ENCODE measurements around the gene NTPCR. TPM values are rescaled to one million over a fixed set of nuclear protein-coding genes. Genes with fewer than 3 reads are reported as not detected.

The NTPCR gene
- total and polyA plus RNA-seq, 2 donors (not counting 3 experiments of a cell fraction or from before 2014, with no cell fraction given), result 13.2 to 35.3 TPM

DNA sequence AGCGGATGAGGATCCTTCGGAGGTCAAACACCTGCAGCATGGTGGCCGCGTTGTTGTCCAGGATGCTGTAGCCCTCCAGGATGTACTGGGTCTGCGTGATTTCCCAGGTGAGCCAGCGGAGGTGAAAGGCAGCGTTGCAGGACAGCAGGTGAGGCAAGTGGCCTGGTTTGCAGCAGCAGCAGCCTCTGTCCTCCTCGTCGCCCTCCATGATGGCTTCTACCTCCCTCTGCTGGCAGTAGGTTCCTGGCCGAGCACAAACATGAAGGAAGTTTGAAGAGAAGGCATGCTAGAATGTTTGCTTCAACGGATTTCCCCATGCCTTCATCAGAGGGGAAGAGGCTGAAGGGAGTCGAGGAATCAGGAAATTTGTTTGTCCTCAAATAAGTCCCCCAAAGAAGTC, 74.7 kb downstream of the NTPCR start:
- Histone ChIP-seq H3K27ac (ENCODE audit: insufficient read depth, low read depth, low read length) (no peak overlapping the region), H3K4me1 (ENCODE audit: control insufficient read depth, extremely low read depth, insufficient read depth, low read length) (peaks cover 8% of the 10 kb centered on the region), H3K9me1 (replicated peaks; ENCODE audit: control insufficient read depth, extremely low read depth, insufficient read depth, low read length) (peaks cover 2% of the 10 kb centered on the region), H3K79me2 (ENCODE audit: control insufficient read depth, insufficient read depth, low read length) (no peaks in the 10 kb centered on the region), H3K27me3 (ENCODE audit: control insufficient read depth in 2 of 2, insufficient read depth in 2 of 2, low read length in 2 of 2) (no peaks in the 10 kb centered on the region), H3K9me3 (replicated peaks; ENCODE audit: control insufficient read depth, insufficient read depth, low read length) (no peaks in the 10 kb centered on the region), H3K4me3 (replicated peaks in 1 of 3; ENCODE audit: insufficient read depth in 1 of 3, low read depth in 1 of 3, low read length in 3 of 3) (no peak overlapping the region), H3K36me3 (ENCODE audit: control insufficient read depth in 2 of 2, extremely low read depth in 1 of 2, insufficient read depth in 2 of 2, low read length in 2 of 2) (no peaks in the 10 kb centered on the region), H4K20me1 (replicated peaks; ENCODE audit: control insufficient read depth, extremely low read depth, insufficient read depth, low read length) (no peaks in the 10 kb centered on the region), H2AFZ (ENCODE audit: low read depth, low read length) (no peak overlapping the region), H3K9ac (replicated peaks; ENCODE audit: extremely low read depth, insufficient read depth, low read length) (no peak overlapping the region), H3K4me2 (ENCODE audit: insufficient read depth, low read length) (no peak overlapping the region)
- no TSS peak for BruUV-seq (replicated peaks)
- intact Hi-C loops (cut with micrococcal nuclease), result loop anchor here (1.0 to 10.0 kb wide), 5 partner anchors 72 to 1160 kb away; no protein-coding TSS in a partner anchor
- DNase-seq (ENCODE audit: low read depth, low spot score), result peak; percentile 68
- CTCF ChIA-PET, result interaction anchor here (1.0 to 1.6 kb wide), 12 partner anchors 10 to 1157 kb away, joined by 3 to 12 read pairs (median 5); partner anchors contain the start of gene SIPA1L2
- FAIRE-seq, result peak; percentile 87
- dilution Hi-C loops (cut with MboI; ENCODE audit: extremely low pct_ligation_motif_present, low sequenced_read_pairs), result no loop called here
- TF ChIP-seq CTCF (IDR thresholded peaks at IDR 0.05; ENCODE audit: extremely low read depth in 1 of 2, insufficient read depth in 1 of 2, low read depth in 1 of 2, low read length in 2 of 2), result peak; percentile 31 to 69
- no peak for TF ChIP-seq JUN (IDR thresholded peaks at IDR 0.05; ENCODE audit: borderline replicate concordance, insufficient read depth, insufficient read length, low read depth)
- POLR2A ChIA-PET, result no interaction called here

- BruUV-seq (replicated peaks), result no TSS peak
- no peak overlapping the region for H3K4me2 ChIP-seq (ENCODE audit: insufficient read depth, low read length)
- H4K20me1 ChIP-seq (replicated peaks; ENCODE audit: control insufficient read depth, extremely low read depth, insufficient read depth, low read length), result no peaks in the 10 kb centered on the region
- dilution Hi-C loops (cut with MboI; ENCODE audit: extremely low pct_ligation_motif_present, low sequenced_read_pairs) (no loop called here), intact Hi-C loops (cut with micrococcal nuclease) (loop anchor here (1.0 to 10.0 kb wide), 5 partner anchors 73 to 1161 kb away; no protein-coding TSS in a partner anchor)
- TF ChIP-seq MAX (IDR thresholded peaks at IDR 0.05; ENCODE audit: insufficient read depth, insufficient read length), result no peak
- DNase-seq (ENCODE audit: low read depth, low spot score) (no peak), FAIRE-seq (no peak)
- no peaks in the 10 kb centered on the region for H3K27me3 ChIP-seq (ENCODE audit: control insufficient read depth in 2 of 2, insufficient read depth in 2 of 2, low read length in 2 of 2)
- H3K27ac ChIP-seq (ENCODE audit: insufficient read depth, low read depth, low read length), result no peak overlapping the region
- H3K4me1 ChIP-seq (ENCODE audit: control insufficient read depth, extremely low read depth, insufficient read depth, low read length), result peaks cover 4% of the 10 kb centered on the region
- no peaks in the 10 kb centered on the region for H3K36me3 ChIP-seq (ENCODE audit: control insufficient read depth in 2 of 2, extremely low read depth in 1 of 2, insufficient read depth in 2 of 2, low read length in 2 of 2)
- no peaks in the 10 kb centered on the region for H3K79me2 ChIP-seq (ENCODE audit: control insufficient read depth, insufficient read depth, low read length)
- ChIA-PET POLR2A (no interaction called here), CTCF (interaction anchor here (0.6 to 1.6 kb wide), 14 partner anchors 10 to 1158 kb away, joined by 3 to 12 read pairs (median 5); partner anchors contain the start of gene SIPA1L2)
- H3K9ac ChIP-seq (replicated peaks; ENCODE audit: extremely low read depth, insufficient read depth, low read length), result no peak overlapping the region
- no peak overlapping the region for H3K4me3 ChIP-seq (replicated peaks in 1 of 3; ENCODE audit: insufficient read depth in 1 of 3, low read depth in 1 of 3, low read length in 3 of 3)
- peaks cover 2% of the 10 kb centered on the region for H3K9me1 ChIP-seq (replicated peaks; ENCODE audit: control insufficient read depth, extremely low read depth, insufficient read depth, low read length)
- no peak overlapping the region for H2AFZ ChIP-seq (ENCODE audit: low read depth, low read length)
- no peaks in the 10 kb centered on the region for H3K9me3 ChIP-seq (replicated peaks; ENCODE audit: control insufficient read depth, insufficient read depth, low read length)
Observed at GRCh38 chr1:233025567-233025966, 75.2 kb downstream of the NTPCR start.
